A673 (cell line): Measurements from ENCODE around the gene LRRC27. TPM values are rescaled to one million over a fixed set of nuclear protein-coding genes. Genes with fewer than 3 reads are reported as not detected.

ENCODE experiments used
- BruUV-seq: library from RNA; stranded (reverse); fragments of 400-500 nt; replicated peaks from 2 replicates; lab custom pipeline; 2021; lab: Mats Ljungman, UMichigan
- CTCF ChIA-PET: fragments of 300-600 bp; sonication (Branson Sonifier 250); formaldehyde crosslinking; loops from one replicate; lab custom pipeline; 2022; ENCODE audit warnings: antibody characterized with exemption; lab: Charles Lee
- POLR2A ChIA-PET: fragments of 300-600 bp; sonication (Branson Sonifier 250); formaldehyde crosslinking; loops from one replicate; lab custom pipeline; 2022; ENCODE audit warnings: antibody characterized with exemption; ENCODE audit not compliant: low non-redundant PET; lab: Charles Lee
- DNase-seq: peaks from one replicate; pipeline ENCODE4 v3.0.0-alpha.2; 2015; ENCODE audit warnings: low spot score
- H3K27ac ChIP-seq: fragments of 200-600 bp; sonication (generic); 2 replicates; pipeline ENCODE4 v1.5.1; 2016; ENCODE audit warnings: mixed run types, low read depth, mild to moderate bottlenecking, mixed read lengths, antibody characterized with exemption, low read length; ENCODE audit not compliant: poor library complexity, severe bottlenecking
- H3K27me3 ChIP-seq: fragments of 200-600 bp; sonication (generic); replicated peaks from 2 replicates; pipeline ENCODE4 v1.6.1; 2017; ENCODE audit warnings: mixed run types, low read depth, mild to moderate bottlenecking, mixed read lengths, antibody characterized with exemption, low read length; ENCODE audit not compliant: insufficient read depth, poor library complexity
- H3K36me3 ChIP-seq: fragments of 200-600 bp; sonication (generic); 2 replicates; pipeline ENCODE4 v1.6.1; 2016; ENCODE audit warnings: mixed run types, mild to moderate bottlenecking, mixed read lengths, antibody characterized with exemption, low read length; ENCODE audit not compliant: insufficient read depth, poor library complexity, severe bottlenecking
- H3K4me1 ChIP-seq: fragments of 200-600 bp; sonication (generic); 2 replicates; pipeline ENCODE4 v1.6.1; 2017; ENCODE audit warnings: mixed run types, mild to moderate bottlenecking, mixed read lengths, antibody characterized with exemption, low read length; ENCODE audit not compliant: insufficient read depth, poor library complexity, severe bottlenecking
- H3K4me3 ChIP-seq: fragments of 200-600 bp; sonication (generic); 2 replicates; pipeline ENCODE4 v1.5.1; 2016; ENCODE audit warnings: low read depth, mixed run types, mild to moderate bottlenecking, mixed read lengths, low read length; ENCODE audit not compliant: poor library complexity, severe bottlenecking
- H3K9me3 ChIP-seq: fragments of 200-600 bp; sonication (generic); 2 replicates; pipeline ENCODE4 v1.6.1; 2016; ENCODE audit warnings: mixed run types, low read depth, mild to moderate bottlenecking, mixed read lengths, antibody characterized with exemption, low read length; ENCODE audit not compliant: poor library complexity, severe bottlenecking
- EZH2 ChIP-seq: fragments of 200-600 bp; sonication (generic); IDR thresholded peaks from 2 replicates; pipeline ENCODE4 v1.6.1; 2017; ENCODE audit warnings: borderline replicate concordance, low read depth, mild to moderate bottlenecking, mixed read lengths, antibody characterized with exemption, low read length; ENCODE audit not compliant: poor library complexity, severe bottlenecking
- intact Hi-C: fragments of 100-400 bp; cut with micrococcal nuclease; formaldehyde crosslinking; loops from one replicate; pipeline ENCODE4 v1.10.0; 2022; ENCODE audit not compliant: unreplicated experiment
- total RNA-seq: library from RNA; stranded (reverse); gene quantifications from 2 replicates; pipeline ENCODE4 v1.2.3, GENCODE V29; 2021
- TF ChIP-seq, protein P1 (sequence below): fragments of 300-800, 200-600 bp; sonication (generic); conservative IDR thresholded peaks from 2 replicates; pipeline ENCODE4 v1.5.1; 2017; ENCODE audit warnings: low read depth, mild to moderate bottlenecking, antibody characterized with exemption, low read length, moderate library complexity, mixed read lengths

LRRC27 gene
- total RNA-seq, 1 experiment from 2014 or later: 11.5 TPM

DNA sequence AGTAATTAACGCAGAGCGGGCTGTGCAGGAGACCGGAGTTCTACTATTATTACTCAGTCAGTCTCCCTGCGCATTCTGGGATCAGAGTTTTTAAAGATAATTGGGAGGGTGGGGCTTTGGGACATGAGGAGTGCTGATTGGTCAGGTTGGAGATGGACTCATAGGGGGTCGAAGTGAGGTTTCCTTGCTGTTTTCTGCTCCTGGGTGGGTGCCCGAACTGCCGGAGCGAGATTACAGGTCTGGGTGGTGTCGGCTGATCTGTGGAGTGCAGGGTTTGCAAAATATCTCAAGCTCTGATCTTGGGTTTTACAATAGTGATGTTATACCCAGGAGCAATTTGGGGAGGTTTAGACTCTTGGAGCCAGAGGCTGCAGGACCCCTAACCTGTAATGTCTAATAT lies 3.9 kb upstream of the LRRC27 start:
- TF ChIP-seq, protein P1, sequence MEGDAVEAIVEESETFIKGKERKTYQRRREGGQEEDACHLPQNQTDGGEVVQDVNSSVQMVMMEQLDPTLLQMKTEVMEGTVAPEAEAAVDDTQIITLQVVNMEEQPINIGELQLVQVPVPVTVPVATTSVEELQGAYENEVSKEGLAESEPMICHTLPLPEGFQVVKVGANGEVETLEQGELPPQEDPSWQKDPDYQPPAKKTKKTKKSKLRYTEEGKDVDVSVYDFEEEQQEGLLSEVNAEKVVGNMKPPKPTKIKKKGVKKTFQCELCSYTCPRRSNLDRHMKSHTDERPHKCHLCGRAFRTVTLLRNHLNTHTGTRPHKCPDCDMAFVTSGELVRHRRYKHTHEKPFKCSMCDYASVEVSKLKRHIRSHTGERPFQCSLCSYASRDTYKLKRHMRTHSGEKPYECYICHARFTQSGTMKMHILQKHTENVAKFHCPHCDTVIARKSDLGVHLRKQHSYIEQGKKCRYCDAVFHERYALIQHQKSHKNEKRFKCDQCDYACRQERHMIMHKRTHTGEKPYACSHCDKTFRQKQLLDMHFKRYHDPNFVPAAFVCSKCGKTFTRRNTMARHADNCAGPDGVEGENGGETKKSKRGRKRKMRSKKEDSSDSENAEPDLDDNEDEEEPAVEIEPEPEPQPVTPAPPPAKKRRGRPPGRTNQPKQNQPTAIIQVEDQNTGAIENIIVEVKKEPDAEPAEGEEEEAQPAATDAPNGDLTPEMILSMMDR: no peak
- no peak for TF ChIP-seq EZH2
- ChIA-PET POLR2A (no interaction called here), CTCF (no interaction called here)
- no peaks in the 10 kb centered on the region for H3K9me3 ChIP-seq
- no TSS peak for BruUV-seq
- no peak overlapping the region for H3K27ac ChIP-seq
- H3K36me3 ChIP-seq: peaks cover 3% of the 10 kb centered on the region
- no peak for DNase-seq
- intact Hi-C loops: no loop called here
- peaks cover 19% of the 10 kb centered on the region for H3K4me1 ChIP-seq
- H3K27me3 ChIP-seq: no peaks in the 10 kb centered on the region
- no peak overlapping the region for H3K4me3 ChIP-seq

DNA sequence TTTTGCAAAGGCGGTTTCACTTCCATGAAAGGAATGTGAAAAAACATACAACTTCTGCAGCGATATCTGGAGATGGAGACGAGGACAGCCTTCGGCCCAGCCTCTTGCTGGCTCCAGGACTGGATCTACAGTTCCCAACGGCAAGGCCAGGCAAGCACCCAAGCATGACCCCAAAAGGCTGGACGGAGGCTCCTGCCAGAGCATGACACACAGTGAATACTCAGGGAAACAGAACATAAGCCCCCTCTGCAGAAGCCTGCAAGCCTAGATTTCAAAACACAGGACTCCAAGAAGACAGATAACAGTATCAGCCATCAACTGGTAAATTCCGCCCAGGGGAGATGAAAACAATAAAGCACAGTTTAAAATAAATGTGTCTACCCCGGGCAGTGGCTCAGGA lies 3.3 kb upstream of the LRRC27 start:
- BruUV-seq: no TSS peak
- ChIA-PET POLR2A (no interaction called here), CTCF (no interaction called here)
- intact Hi-C loops: no loop called here
- no peak for TF ChIP-seq EZH2
- TF ChIP-seq, protein P1: no peak
- Histone ChIP-seq H3K4me3 (peak overlapping the region; percentile 83), H3K9me3 (no peaks in the 10 kb centered on the region), H3K4me1 (peaks cover 18% of the 10 kb centered on the region), H3K27ac (peak overlapping the region; percentile 81), H3K36me3 (peaks cover 3% of the 10 kb centered on the region), H3K27me3 (no peaks in the 10 kb centered on the region)
- DNase-seq: no peak

DNA sequence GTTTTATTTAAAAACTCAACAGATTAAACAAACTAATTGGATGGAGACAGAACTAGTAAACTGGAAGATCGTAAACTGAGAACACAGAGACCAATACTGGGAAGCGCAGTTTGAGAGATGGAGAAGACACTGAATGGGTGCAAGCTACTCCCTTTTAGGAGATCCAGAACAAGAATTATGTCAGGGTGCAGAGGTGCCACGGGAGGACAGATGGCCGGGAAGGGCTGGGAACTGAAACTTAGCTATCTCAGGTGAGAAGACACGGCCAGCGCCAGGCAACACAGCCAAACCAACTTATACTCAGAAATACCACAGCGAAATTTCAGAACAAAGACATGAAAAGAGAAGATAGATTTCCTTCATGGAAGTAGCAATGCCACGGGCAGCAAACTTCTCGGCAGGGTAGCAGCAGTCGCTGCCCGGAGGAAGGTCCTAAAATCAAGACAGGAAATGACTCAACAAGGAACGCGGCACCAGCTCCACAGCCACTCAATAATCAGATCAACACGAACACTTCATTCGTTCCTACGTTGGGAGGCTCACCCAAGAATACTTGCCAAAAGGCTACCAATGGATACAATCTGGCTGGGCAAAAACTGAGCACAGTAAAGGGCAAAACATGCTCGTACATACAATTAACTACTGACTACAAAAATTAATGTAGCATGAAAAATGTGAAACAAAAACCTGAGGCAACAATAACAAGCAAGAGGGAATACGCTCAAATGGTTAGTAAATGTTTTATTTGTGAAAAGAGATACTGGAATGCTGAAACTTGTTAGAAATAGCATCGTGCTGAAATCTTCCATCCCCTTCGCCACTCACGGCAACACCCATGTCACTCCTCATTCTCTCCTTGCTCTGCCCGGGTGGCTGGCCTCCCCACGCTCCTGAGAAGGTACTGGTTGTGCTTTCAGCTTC lies 2.2 kb upstream of the LRRC27 start:
- peak; percentile 86 for DNase-seq
- TF ChIP-seq, protein P1: no peak
- TF ChIP-seq EZH2: no peak
- H3K4me1 ChIP-seq: peaks cover 18% of the 10 kb centered on the region
- H3K4me3 ChIP-seq: peak overlapping the region; percentile 83
- POLR2A ChIA-PET: no interaction called here
- no peaks in the 10 kb centered on the region for H3K9me3 ChIP-seq
- BruUV-seq: no TSS peak
- peak overlapping the region; percentile 81 for H3K27ac ChIP-seq
- no peaks in the 10 kb centered on the region for H3K27me3 ChIP-seq
- CTCF ChIA-PET: no interaction called here
- intact Hi-C loops: no loop called here
- H3K36me3 ChIP-seq: peaks cover 3% of the 10 kb centered on the region
